Measurements from ENCODE around the gene KDM3B.
A peak's percentile ranks its signal among the peaks of the same experiment; 100 is the strongest.

DNA sequence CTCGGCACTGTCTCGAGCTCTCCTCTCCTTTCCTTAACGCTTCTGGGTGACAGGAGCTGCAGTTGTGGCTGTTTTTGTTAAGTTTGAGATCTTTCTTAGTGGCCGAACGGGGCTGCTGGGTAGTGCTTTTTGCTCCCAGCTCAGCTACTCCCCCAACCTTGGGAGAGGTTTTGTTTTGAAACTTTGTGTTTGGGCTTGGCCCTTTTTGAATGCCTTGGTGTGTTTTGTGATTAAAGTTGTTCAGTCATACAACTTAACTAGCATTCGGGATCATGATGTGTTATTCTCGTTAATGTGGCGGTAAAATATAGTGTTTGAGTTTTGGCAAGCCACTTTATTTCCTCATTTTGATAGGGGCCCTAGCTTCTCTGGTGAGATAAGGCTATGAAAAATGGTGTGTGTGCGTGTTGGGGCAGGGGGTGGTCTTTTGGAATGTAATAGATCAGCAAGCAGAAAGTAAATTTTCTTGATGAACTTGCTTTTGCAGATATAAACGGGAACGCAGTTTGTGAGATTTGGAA, 1.1 kb downstream of the KDM3B start:
- TF ChIP-seq POLR2A (IDR thresholded peaks at IDR 0.05; ENCODE audit: low read length) (peak; percentile 31), GATA1 (IDR thresholded peaks at IDR 0.05; ENCODE audit: low read depth, low read length) (no peak)

Measured in erythroblast (primary cell).